Measurements from ENCODE around the gene PRMT7.

DNA sequence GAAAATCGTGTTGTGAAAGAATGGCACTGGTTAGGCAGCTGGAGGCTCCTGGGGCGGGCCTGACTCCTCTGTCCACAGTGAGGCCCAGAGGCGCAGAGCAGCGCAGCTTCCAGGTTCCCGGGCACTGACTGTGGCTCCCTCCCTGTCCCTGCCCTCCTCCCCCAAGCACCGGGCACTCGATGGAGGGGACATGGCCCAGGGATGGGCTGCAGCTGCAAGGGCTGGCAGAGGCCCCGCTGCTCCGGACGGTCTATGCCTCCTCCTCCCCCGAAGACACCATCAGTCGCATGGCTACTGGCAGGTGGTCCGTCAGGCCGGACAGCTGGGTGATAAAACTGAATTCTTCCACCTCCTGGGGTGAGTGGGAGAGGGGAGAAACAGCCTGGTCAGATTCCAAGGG is 50.1 kb downstream of the PRMT7 start:
- TF ChIP-seq CTCF (optimal IDR thresholded peaks at IDR 0.05 in 1 of 3, IDR thresholded peaks at IDR 0.05 in 1 of 3, conservative IDR thresholded peaks at IDR 0.05 in 1 of 3; ENCODE audit: extremely low read depth in 1 of 3, insufficient read depth in 2 of 3, low read length in 3 of 3) (no peak), EZH2 (IDR thresholded peaks at IDR 0.05; ENCODE audit: low read length) (no peak)

All from keratinocyte (primary cell).